Measurements from ENCODE around the gene MLX.
A peak's percentile ranks its signal among the peaks of the same experiment; 100 is the strongest.

Gene MLX, protein sequence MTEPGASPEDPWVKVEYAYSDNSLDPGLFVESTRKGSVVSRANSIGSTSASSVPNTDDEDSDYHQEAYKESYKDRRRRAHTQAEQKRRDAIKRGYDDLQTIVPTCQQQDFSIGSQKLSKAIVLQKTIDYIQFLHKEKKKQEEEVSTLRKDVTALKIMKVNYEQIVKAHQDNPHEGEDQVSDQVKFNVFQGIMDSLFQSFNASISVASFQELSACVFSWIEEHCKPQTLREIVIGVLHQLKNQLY

DNA sequence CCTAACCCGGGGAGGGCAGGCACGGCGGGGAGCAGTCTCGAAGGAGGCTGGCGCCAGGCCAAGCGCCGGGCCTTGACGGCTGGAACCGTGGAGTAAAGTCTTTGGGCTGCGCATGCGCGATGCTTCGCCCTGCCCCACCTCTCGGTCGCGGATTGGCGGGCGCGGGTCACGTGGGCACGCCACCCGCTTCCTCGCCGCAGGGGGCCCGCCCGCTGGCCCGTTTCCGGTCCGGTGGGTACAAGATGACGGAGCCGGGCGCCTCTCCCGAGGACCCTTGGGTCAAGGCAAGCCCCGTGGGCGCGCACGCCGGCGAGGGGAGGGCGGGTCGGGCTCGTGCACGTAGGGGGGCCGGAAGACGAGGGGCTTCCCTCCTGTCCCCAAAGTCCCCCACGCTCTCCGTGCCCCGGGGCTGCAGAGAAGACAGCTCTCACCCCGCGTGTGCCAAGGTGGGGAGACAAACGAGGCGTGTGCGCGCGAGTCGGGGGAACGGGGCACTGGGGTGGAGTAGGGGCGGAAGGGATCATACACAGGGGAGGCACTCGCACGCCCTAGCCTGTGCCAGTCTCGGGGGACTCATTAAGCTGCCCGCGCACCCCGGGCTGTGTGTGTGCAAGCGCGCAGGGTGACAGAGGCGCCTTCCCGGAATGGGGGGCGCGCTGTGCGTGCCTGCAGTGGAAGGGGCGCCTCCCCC lies at the start of gene MLX:
Gene MLX (plus strand): TSS at position 218 of the 691 bp plus-strand sequence. CDS start 25 bp downstream, at position 243.
- peak; percentile 91 for DNase-seq

DNA sequence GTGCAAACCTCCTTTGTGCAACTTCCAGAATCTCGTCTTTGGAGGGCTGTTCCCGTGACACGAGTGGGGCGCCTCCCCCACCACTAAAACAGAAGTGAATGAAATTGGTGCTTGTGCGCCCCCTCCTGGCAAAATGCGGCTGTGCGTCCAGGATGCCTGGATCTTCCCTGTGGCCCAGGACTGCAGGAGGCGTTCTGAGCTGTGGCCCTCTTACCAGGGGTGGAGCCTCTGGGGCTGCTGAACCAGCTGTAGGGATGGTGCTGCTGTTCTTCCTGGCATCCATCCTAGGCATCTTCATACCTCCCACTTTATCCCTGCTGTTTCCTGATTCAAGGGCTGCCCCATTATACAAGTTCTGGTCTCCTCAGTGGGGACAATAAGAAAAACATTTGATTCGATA lies 49.4 kb upstream of the MLX start:
- DNase-seq = peak; percentile 70

DNA sequence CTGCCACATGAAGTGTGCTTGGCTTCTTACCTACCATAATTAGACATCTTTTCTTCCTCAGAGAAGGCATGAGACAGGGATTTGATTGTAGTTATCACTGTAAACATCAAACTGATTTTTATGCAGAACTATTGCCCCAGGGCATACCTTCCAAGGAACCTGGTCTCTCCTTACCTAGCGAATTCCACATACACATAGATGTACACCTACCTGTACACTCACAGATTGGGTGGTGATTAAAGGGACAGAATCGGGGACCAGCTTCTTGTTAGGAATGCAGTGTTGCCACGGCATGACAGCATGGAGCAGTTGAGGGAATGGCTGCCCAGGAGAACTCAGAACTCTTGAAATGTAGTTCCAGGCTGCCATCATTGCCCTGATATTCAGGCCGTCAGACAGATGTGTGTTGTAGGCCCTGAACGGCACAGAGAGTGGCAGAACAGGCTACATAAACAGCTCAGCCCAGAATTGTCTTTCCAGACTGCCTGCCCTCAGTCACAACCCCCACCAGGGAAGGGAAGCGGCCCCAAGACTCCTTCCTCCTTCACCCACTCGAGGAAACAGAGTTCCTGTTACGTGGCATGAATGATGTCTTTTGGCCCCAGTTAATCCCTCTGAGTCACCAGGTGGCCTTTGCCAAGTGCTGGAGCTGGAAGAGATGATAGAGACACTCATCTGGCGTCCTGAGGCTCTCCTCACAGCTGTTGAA lies 48.7 kb upstream of the MLX start:
- DNase-seq = peak; percentile 92

DNA sequence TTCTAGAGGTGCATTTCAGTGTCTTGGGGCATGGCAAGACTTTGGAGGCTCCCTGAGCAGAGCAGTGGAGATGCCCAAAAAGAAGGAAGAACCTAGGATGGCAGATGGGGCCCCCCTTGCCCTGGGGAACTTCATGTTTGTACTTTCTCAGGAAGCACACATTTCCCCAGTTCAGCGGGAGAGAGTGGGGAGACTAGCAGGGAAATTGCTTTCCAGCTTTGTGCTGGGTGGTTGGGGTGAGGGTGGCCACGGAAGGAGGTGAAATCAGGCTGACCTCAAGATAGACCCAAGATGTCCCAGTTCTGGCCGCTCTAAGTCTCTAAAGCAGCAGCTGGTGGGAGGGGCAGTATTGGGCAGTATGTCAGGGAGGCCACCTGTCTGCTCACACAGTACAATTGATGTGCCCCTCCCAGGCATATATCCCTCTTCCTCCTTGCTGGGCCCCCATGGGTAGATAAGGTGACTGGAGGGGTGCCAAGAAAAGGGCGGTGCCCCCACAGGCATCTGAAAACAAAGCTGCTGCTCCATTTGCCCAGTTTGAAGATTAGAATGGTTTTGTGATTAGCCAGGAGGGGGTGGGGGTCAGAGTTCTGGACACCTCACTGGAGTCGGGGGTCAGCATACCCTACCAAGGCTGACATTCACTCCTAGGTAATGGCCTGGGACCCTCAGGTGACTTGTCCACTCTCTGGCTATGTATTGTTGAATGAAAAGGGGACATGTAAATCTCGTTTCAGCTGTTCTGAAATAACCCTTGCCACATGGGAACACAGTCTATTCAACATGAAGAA lies 48.0 kb upstream of the MLX start:
- DNase-seq = no peak

DNA sequence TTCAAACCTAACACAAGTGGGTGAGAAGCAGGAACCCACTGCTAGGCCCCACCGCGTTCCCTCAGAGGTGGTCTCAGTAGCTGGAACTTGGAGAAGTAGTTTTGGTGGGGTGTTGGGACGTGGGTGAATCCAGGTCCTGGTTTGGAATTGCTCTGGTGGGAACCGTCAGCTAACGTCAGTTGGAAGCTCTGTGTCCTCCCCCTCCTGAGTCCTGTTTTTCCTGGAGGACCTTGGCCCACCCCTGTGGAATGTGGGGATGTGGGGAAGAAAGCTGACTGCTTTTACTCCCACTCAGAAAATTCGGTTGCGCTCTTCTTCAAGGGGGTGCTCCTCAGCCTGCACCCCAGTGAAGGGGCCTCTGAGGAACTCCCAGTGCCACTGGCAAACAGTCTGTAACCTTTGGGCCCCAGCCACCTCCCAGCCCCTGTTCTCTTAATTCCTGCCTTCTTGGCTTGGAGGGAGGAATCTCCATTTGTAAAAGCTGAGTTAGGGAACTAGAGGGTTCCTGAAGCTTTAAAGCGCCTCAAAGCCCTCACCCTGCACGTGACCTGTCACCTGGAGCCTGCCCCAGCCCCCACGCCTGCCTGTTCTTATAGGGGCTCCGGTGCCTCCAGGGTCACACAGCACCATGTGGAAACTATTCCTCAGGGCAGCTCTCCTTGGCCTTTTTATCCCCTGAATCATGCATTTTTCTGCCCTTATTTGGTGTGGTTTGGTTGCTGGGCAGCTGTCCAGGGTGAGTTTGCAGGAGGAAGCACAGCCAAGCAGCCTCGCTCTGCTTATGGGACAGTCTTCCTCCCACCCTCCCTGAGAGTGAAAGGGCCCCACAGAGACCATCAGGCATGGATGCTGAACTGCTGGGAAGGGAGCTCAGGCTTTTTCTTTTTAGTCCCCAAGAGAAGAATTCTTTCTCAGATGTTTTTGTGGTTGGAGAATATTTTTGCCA lies 47.1 kb upstream of the MLX start:
- peak; percentile 22 for DNase-seq

DNA sequence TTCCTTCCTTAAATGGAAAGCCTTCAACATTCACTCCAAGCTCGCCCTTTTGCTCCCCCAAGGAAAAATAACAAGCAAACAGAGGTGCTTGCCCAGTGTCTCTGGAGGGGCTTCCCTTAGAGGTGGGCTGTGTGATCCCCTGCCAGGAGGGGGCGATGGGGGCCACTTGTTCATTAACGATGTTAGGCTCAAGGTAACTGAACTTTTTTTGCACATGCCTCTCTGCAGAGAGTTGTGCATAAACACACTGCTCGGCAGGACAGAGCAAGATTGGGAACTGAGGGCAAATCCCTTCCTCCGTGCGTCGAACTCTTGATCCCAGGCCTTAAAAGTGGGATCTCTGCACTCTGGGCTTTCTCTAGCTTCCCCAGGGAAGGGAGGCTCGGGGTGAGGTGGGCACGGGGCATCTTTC lies 46.4 kb upstream of the MLX start:
- no peak for DNase-seq

DNA sequence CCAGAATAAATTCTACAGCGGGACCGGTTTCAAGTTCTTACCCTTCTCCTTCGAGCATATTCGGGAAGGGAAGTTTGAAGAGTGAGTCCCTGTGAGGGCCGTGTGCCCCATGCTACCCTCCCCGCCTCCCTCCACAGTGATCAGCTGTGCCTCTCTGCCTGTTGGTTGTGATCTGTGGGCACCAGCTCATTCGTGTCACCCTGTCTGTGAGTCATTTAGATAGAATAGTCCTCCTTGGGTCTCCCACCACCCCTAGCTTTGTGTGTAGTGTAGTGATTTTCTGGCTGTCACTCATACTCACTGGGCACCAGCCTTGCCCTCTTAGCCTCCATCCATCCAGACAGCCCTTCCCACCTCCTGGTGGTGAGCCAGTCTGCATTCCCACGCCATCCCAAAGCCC lies 45.9 kb upstream of the MLX start:
- DNase-seq = no peak

DNA sequence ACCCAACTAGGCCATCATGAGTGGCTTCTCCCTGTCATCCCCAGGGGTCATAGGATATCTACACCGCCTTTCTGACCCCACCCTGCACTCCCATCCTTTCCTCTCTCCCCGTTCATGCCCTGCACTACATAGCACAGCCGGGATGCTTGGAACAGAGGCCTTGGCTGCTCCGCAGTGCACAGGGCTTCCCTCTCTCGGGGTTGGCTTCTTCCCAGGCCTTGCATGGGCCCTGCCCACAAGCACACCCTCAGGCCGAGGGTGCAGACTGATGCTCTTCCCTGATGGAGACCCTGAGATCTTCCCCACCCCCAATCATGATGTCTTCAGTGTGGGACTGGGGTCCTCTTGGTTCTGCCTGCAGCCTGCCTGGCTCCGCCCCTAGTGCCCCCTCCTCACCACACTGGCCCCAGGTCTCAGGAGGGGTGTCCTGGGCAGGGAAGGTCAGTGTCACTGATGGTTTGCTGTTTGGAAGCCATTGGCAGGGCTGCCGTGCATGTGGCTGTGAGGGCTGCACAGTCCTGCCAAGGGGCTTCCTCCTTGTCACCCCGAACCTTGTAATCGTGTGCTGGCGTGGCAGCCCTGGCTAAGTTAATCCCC lies 45.1 kb upstream of the MLX start:
- no peak for DNase-seq

DNA sequence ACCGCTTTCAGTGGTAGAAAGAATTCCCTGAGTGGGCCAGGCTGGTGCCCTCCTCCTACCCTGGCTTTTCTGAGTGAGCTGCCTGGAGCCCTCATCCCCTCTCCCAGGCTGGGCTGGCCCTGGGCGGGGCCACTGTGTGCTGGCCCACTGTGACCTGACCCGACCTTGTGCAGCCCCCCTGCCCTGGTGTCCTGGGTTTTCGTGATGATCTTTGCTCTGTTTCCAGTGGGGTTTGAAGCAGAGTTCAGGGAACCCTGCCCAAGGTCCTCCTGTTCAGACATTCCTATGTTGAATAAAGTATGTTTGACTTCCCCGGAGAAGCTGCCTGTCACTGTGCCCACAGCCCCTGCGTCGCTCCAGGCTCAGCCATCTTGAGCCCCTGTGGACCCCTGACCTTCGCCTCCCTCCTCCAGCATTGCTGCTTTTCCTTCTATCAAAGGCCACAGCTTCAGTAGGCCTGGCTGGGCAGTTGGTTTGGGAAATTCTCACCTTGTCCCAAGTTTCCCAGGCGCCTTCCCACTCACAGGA lies 44.6 kb upstream of the MLX start:
- DNase-seq = no peak

DNA sequence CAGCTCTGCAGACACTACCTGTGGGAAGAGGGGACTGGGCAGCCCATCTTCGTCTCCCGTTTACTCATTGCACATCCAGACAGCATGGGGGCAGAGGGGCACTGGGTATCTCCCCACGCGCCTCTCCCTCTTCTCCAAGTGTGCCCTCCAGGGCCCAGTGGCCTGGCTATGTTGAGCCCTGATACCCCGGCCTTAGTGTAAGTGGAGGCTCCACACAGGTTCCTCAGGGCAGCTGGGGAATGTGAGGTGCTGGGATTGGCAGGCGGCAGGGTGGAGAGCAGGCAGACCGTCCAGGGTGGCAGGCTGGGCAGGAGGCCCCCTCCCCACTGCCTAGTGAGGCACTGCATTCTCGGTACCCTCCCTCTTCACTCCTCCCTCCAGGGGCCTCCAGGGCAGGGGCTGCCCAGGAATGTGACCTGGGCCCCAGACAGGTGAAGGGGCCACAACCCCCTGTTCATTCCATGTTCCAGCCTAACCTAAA lies 44.1 kb upstream of the MLX start:
- no peak for DNase-seq

DNA sequence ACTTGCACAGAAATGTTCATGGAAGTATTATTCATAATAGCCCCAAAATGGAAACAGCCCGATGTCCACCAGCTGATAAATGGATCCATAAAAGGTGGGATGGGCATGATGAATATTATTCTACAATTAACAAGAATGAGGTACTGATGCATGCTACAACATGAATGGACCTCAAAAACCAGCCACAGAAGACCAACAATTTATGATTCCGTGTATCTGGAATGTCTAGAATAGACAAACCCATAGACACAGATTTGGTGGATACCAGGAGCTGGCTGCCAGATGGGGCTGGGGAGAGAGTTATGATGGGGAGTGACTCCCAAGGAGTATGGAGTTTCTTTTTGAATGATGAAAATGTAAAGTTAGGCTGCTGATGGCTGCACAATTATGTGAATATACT lies 41.7 kb upstream of the MLX start:
- no peak for DNase-seq

DNA sequence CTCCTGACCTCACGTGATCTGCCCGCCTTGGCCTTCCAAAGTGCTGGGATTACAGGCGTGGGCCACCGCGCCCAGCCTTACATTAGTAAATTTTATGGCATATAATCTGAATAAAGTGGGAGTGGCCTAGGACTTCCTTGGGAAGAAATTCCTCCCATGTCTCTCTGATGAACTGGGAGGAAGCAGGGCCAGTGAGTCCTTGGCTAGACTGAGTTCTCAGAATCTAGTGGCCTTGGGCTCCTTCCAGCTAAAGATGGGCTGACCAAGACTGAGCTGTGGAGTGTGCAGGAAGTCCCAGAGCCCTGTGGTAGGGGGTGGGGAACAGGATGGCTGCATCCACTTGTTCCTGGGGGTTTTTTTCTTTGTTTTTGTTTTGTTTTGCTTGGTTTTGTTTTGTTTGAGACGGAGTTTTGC lies 40.9 kb upstream of the MLX start:
- DNase-seq = no peak

DNA sequence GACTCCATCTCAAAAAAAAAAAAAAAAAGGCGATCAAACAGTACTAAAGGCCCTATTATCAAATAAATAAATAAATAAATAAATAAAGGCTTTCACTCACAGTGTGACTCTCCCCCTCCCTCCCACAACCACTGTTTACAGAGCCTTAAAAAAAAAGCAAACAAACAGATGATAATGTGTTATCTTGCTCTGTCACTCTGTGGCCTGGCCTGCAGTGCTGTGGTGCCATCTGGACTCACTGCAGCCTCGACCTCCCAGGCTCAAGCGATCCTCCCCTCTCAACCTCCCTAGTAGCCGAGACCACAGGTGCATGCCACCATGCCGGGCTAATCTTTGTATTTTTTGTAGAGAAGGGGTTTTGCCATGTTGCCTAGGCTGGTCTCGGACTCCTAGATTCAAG lies 39.0 kb upstream of the MLX start:
- DNase-seq = no peak

DNA sequence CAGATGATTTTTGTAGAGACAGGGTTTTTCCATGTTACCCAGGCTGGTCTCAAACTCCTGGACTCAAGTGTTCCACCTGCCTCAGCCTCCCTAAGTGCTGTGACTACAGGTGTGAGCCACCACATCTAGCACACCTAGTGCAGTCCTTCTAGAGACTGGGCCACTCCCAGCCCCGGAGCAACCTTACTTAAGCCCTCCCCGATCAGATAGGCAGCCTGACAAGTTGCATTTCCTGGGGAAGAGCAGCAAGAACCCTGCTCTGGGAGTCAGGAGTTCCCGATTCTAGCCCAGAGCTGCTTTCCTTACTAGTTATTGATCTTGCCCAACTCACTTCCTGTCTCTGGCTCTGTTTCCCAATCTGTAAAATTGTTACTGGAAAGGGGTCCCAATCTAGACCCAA lies 37.8 kb upstream of the MLX start:
- DNase-seq = no peak

DNA sequence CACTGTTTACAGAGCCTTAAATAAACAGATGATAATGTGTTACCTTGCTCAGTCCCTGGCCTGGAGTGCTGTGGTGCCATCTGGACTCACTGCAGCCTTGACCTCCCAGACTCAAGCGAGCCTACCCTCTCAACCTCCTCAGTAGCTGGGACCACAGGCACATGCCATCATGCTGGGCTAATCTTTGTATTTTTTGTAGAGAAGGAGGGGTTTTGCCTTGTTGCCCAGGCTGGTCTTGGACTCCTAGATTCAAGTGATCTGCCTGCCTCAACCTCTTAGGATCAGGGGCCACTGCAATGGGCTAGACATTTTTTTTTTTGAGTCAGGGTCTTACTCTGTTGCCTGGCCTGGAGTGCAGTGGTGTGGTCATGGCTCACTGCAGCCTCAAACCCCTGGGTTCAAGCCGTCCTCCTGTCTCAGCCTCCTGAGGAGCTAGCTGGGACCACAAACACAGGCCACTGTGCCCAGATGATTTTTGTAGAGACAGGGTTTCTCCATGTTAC lies 35.9 kb upstream of the MLX start:
- DNase-seq = no peak

DNA sequence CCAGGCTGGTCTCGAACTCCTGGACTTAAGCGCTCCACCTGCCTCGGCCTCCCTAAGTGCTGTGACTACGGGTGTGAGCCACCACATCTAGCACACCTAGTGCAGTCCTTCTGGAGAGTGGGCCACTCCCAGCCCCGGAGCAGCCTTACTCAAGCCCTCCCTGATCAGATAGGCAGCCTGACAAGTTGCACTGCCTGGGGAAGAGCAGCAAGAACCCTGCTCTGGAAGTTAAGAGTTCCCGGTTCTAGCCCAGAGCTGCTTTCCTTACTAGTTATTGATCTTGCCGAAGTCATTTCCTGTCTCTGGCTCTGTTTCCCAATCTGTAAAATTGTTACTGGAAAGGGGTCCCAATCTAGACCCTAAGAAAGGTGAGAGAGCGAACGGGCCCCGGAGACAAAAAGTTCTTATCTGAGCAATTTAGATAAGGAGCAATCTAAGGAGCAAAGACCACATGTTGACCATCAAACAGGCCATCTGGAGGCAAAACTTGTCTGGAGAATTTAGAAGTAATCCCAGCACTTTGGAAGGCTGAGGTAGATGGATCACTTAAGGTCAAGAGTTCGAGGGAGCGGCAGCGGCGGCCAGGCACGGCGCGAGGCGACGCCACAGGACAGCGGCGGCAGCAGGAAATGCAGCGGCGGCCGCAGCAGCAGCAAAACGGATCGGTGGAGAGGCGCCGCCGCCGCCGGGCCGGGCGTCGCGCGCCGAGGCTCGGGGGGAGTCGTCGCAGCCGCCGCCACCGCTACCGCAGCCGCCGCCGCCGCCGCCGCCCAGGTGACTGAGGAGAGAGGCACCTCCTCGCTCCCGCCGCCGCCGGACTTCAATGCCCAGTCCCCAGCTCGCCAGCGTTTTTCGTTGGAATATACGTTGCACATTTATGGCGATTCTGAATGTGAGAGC lies 35.2 kb upstream of the MLX start:
- peak; percentile 29 for DNase-seq

DNA sequence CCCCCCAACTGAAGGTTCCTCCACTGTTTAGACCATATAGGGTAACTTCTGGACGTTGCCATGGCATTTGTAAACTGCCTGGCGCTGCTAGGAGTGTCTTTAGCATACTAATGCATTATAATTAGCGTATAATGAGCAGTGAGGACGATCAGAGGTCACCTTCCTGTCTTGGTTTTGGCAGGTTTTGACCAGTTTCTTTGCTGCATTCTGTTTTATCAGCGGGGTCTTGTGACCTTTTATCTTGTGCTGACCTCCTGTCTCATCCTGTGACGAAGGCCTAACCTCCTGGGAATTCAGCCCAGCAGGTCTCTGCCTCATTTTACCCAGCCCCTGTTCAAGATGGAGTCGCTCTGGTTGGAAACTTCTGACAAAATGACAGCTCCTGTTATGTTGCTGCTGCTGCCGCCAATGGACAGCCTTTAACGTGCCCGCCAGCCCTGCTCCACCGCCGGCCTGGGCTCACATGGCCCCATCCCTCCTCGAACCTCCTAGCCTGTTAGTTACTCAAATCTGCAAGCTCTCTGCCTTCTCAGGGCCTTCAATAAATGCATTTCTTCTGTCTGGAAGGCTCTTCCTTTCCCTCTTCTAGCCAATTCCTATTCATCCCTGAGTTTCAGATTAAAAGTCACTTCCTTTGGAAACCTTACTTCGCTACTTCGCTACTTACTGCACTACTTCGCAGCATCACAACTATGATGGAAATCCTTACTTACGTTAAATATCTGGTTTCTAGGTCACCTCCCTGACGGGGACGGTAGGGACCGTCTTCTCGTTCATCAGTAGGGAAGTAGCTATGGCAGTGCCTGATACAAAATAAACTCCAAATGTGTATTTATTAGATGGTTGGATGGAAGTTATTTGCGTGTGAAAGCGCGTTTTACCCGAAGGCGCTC lies 31.5 kb upstream of the MLX start:
- no peak for DNase-seq

DNA sequence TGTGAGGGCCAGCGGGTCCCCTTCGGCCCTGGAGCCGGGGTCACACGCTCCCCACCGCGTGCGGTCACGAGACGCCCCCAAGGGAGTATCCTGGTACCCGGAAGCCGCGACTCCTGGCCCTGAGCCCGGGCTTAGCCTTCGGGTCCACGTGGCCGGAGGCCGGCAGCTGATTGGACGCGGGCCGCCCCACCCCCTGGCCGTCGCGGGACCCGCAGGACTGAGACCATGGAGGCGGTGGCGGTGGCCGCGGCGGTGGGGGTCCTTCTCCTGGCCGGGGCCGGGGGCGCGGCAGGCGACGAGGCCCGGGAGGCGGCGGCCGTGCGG lies 30.9 kb upstream of the MLX start, which contains the start of gene NAGLU:
Gene NAGLU (plus strand): TSS at position 194 of the 324 bp plus-strand sequence. CDS start 32 bp downstream, at position 226.
- DNase-seq = peak; percentile 80
